GM23248 (cell line): Measurements from ENCODE around the gene SPATA7. TPM values are rescaled to one million over a fixed set of nuclear protein-coding genes. Genes with fewer than 3 reads are reported as not detected.

Experiments
- DNase-seq: peaks from one replicate; pipeline ENCODE4 v3.0.0-alpha.2; 2015
- H2AFZ ChIP-seq: fragments of 200-600 bp; sonication (generic); 2 replicates; pipeline ENCODE4 v1.6.1; 2016; ENCODE audit warnings: antibody characterized with exemption
- H3F3A ChIP-seq: fragments of 200-600 bp; sonication (generic); 2 replicates; pipeline ENCODE4 v1.6.1; 2016; ENCODE audit warnings: mild to moderate bottlenecking, antibody characterized with exemption, mixed run types; ENCODE audit not compliant: insufficient read depth
- H3K27ac ChIP-seq: fragments of 200-600 bp; sonication (generic); 2 replicates; pipeline ENCODE4 v1.5.1; 2016; ENCODE audit warnings: mild to moderate bottlenecking
- H3K27me3 ChIP-seq: fragments of 200-600 bp; sonication (generic); replicated peaks from 2 replicates; pipeline ENCODE4 v1.6.1; 2016; ENCODE audit warnings: mild to moderate bottlenecking; ENCODE audit not compliant: insufficient read depth
- H3K36me3 ChIP-seq: fragments of 200-600 bp; sonication (generic); 2 replicates; pipeline ENCODE4 v1.6.1; 2016; ENCODE audit warnings: low read depth, mild to moderate bottlenecking
- H3K4me1 ChIP-seq: fragments of 200-600 bp; sonication (generic); 2 replicates; pipeline ENCODE4 v1.6.1; 2016; ENCODE audit warnings: mild to moderate bottlenecking; ENCODE audit not compliant: insufficient read depth
- H3K4me2 ChIP-seq: fragments of 200-600 bp; sonication (generic); one replicate; pipeline ENCODE4 v1.6.1; 2016; ENCODE audit warnings: mild to moderate bottlenecking; ENCODE audit not compliant: unreplicated experiment
- H3K4me3 ChIP-seq: fragments of 200-600 bp; sonication (generic); 2 replicates; pipeline ENCODE4 v1.5.1; 2016; ENCODE audit warnings: mild to moderate bottlenecking
- H3K79me2 ChIP-seq: fragments of 200-600 bp; sonication (generic); 2 replicates; pipeline ENCODE4 v1.6.1; 2016; ENCODE audit warnings: mild to moderate bottlenecking; ENCODE audit not compliant: insufficient read depth
- H3K9ac ChIP-seq: fragments of 200-600 bp; sonication (generic); 2 replicates; pipeline ENCODE4 v1.6.1; 2016; ENCODE audit warnings: mild to moderate bottlenecking
- H3K9me2 ChIP-seq: fragments of 200-600 bp; sonication (generic); 2 replicates; pipeline ENCODE4 v1.6.1; 2016; ENCODE audit warnings: mixed run types, mild to moderate bottlenecking, moderate library complexity; ENCODE audit not compliant: insufficient read depth
- H3K9me3 ChIP-seq: fragments of 200-600 bp; sonication (generic); one replicate; pipeline ENCODE4 v1.6.1; 2017; ENCODE audit warnings: low read depth
- H4K20me1 ChIP-seq: fragments of 200-600 bp; sonication (generic); 2 replicates; pipeline ENCODE4 v1.6.0; 2016; ENCODE audit not compliant: insufficient read depth
- EZH2 ChIP-seq: fragments of 200-600 bp; sonication (generic); IDR thresholded peaks from 2 replicates; pipeline ENCODE4 v1.6.1; 2018; ENCODE audit warnings: antibody characterized with exemption, mild to moderate bottlenecking; ENCODE audit not compliant: insufficient read depth, poor library complexity, severe bottlenecking
- EZH2phosphoT487 ChIP-seq: fragments of 200-600 bp; sonication (generic); IDR thresholded peaks from 2 replicates; pipeline ENCODE4 v1.6.1; 2018; ENCODE audit warnings: antibody characterized with exemption, moderate library complexity, mild to moderate bottlenecking, low read depth; ENCODE audit not compliant: insufficient read depth
- WGBS, 2 experiments: methylation state at CpG; one replicate each; pipeline ENCODE4 v1.1.6; 2015 to 2017; ENCODE audit warnings: low lambda C conversion rate in 2 of 2, low coverage in 1 of 2; ENCODE audit errors: missing lambda C conversion rate in 2 of 2; 5-methylcytosine and 5-hydroxymethylcytosine counted together
- in situ Hi-C: fragments of 300-500 bp; cut with MboI; formaldehyde crosslinking; loops from 2 replicates; pipeline ENCODE4 v1.15.0; 2020
- polyA plus RNA-seq: library from polyadenylated mRNA; unstranded; fragments of >200 nt; fragmentation: Nextera tagmentation; extraction: Ambion mirVana; gene quantifications from 2 replicates; pipeline ENCODE4 v1.2.1, GENCODE V29; 2016
- total RNA-seq: library from RNA; depleted of rRNA; stranded (reverse); fragments of >200 nt; shearing (Covaris generic); gene quantifications from 2 replicates; pipeline ENCODE4 v1.2.3, GENCODE V29; 2014

SPATA7 gene
- total and polyA plus RNA-seq, 2 experiments from 2014 or later, result 5.9 to 9.8 TPM

GRCh38 chr14:88422047-88422446 is 36.6 kb downstream of the SPATA7 start:
- H3K9ac ChIP-seq, result no peak overlapping the region
- in situ Hi-C loops, result no loop called here

DNA sequence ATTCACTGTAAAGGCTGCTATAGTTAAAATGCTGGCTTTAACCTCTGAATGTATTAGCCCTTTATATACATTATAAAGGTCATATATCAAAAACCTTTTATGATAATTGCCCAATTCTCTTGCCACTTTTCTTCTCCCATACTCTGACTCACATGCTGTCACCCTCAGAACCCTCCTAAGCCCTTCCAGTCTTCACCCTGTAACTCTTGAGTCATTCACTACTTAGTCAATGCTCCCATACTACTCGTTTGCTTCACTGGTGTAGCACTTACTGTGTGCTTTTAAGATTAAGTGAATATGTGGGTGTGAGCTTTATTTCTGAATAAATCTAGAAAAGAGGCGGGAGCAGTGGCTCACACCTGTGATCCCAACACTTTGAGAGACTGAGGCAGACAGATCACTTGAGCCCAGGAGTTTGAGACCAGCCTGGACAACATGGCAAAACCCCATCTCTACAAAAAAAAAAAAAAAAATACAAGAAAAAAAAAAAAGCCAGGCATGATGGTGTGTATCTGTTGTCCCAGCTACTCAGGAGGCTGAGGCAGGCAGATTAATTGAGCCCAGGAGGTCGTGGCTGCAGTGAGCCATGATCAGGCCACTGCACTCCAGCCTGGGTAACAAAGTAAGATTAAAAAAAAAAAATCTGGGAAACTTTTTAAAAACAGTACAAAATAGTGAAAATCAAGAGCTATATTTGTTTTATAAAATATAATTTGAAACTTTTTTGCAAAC is 37.6 kb downstream of the SPATA7 start:
- in situ Hi-C loops, result no loop called here
- H3K27ac ChIP-seq, result peak overlapping the region; percentile 55
- no peak overlapping the region for H2AFZ ChIP-seq
- no peaks in the 10 kb centered on the region for H3K27me3 ChIP-seq
- DNase-seq, result peak; percentile 94
- no peaks in the 10 kb centered on the region for H4K20me1 ChIP-seq
- peaks cover 6% of the 10 kb centered on the region for H3K36me3 ChIP-seq
- TF ChIP-seq EZH2phosphoT487 (no peak), EZH2 (no peak)
- peaks cover 24% of the 10 kb centered on the region for H3F3A ChIP-seq
- no peak overlapping the region for H3K4me3 ChIP-seq
- H3K4me2 ChIP-seq, result peak overlapping the region; percentile 24
- 9 to 12% methylated on average over 3 of the region's 3 CpGs for WGBS, 2 experiments
- H3K9ac ChIP-seq, result no peak overlapping the region
- H3K9me2 ChIP-seq, result no peaks in the 10 kb centered on the region
- no peaks in the 10 kb centered on the region for H3K79me2 ChIP-seq
- H3K9me3 ChIP-seq, result no peaks in the 10 kb centered on the region
- peaks cover 29% of the 10 kb centered on the region for H3K4me1 ChIP-seq

More at GRCh38 chr14:88422047-88422446, 36.6 kb downstream of the SPATA7 start:
- TF ChIP-seq EZH2 (no peak), EZH2phosphoT487 (no peak)
- Histone ChIP-seq H2AFZ (no peak overlapping the region), H3K4me3 (no peak overlapping the region), H3K9me2 (no peaks in the 10 kb centered on the region), H3K9me3 (no peaks in the 10 kb centered on the region), H3K27me3 (no peaks in the 10 kb centered on the region), H3K4me2 (no peak overlapping the region), H3K36me3 (peaks cover 15% of the 10 kb centered on the region), H3F3A (peaks cover 24% of the 10 kb centered on the region), H3K79me2 (no peaks in the 10 kb centered on the region), H4K20me1 (no peaks in the 10 kb centered on the region), H3K4me1 (peaks cover 29% of the 10 kb centered on the region), H3K27ac (no peak overlapping the region)
- peak; percentile 17 for DNase-seq

DNA sequence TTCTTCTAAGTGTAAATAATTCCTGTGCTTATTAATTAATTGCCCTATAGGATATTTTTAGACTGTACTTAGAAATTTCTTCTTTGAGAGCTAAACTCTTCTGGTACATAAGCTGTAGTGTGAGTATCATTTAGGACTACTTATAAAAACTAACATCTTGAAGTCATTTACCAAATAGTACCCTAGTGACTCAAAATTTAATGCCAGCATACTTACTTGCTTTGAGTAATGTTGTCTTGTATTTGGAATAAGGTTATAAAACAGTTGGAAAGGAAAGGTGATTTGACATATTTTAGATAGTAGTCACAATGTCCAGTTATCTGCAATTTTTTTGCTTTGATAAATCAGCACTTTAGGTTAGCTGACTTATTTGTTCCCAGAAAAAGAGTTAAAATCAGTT is 39.1 kb downstream of the SPATA7 start:
- Histone ChIP-seq H3K9me3 (no peaks in the 10 kb centered on the region), H3K27ac (no peak overlapping the region; the same call in 1 of the 2 replicates), H3K4me3 (peak overlapping the region; percentile 20; the same call in 1 of the 2 replicates), H3K9ac (no peak overlapping the region), H4K20me1 (no peaks in the 10 kb centered on the region), H3K27me3 (no peaks in the 10 kb centered on the region), H3K4me2 (peak overlapping the region; percentile 21), H3K9me2 (no peaks in the 10 kb centered on the region), H3K4me1 (peaks cover 29% of the 10 kb centered on the region), H3F3A (peaks cover 24% of the 10 kb centered on the region), H3K36me3 (no peaks in the 10 kb centered on the region), H3K79me2 (no peaks in the 10 kb centered on the region), H2AFZ (no peak overlapping the region)
- in situ Hi-C loops, result no loop called here
- TF ChIP-seq EZH2 (no peak), EZH2phosphoT487 (no peak)
- DNase-seq, result peak; percentile 69

DNA sequence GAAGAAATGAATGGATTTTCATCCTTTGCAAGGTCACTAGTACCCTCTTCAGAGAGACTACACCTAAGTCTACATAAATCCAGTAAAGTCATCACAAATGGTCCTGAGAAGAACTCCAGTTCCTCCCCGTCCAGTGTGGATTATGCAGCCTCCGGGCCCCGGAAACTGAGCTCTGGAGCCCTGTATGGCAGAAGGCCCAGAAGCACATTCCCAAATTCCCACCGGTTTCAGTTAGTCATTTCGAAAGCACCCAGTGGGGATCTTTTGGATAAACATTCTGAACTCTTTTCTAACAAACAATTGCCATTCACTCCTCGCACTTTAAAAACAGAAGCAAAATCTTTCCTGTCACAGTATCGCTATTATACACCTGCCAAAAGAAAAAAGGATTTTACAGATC is 40.8 kb downstream of the SPATA7 start:
- no peaks in the 10 kb centered on the region for H3K79me2 ChIP-seq
- TF ChIP-seq EZH2phosphoT487 (no peak), EZH2 (no peak)
- no peak overlapping the region for H3K4me2 ChIP-seq
- no peak overlapping the region for H3K27ac ChIP-seq
- in situ Hi-C loops, result no loop called here
- no peak overlapping the region for H2AFZ ChIP-seq
- DNase-seq, result no peak
- WGBS, 2 experiments, result 92 to 93% methylated on average over 7 of the region's 7 CpGs
- H3K9ac ChIP-seq, result no peak overlapping the region
- no peaks in the 10 kb centered on the region for H3K9me3 ChIP-seq
- peaks cover 24% of the 10 kb centered on the region for H3F3A ChIP-seq
- no peaks in the 10 kb centered on the region for H3K27me3 ChIP-seq
- no peak overlapping the region for H3K4me3 ChIP-seq
- no peaks in the 10 kb centered on the region for H3K9me2 ChIP-seq
- H4K20me1 ChIP-seq, result no peaks in the 10 kb centered on the region
- peaks cover 29% of the 10 kb centered on the region for H3K4me1 ChIP-seq
- H3K36me3 ChIP-seq, result peaks cover 1% of the 10 kb centered on the region; the same call in 1 of the 2 replicates

GRCh38 chr14:88430976-88431375 is 45.5 kb downstream of the SPATA7 start:
- WGBS, 2 experiments, result 93 to 94% methylated on average over 2 of the region's 2 CpGs
- TF ChIP-seq EZH2phosphoT487, result no peak
- no peaks in the 10 kb centered on the region for H3K9me3 ChIP-seq
- no peaks in the 10 kb centered on the region for H3K4me1 ChIP-seq
- no peaks in the 10 kb centered on the region for H3K79me2 ChIP-seq
- no peak overlapping the region for H2AFZ ChIP-seq
- H3K9ac ChIP-seq, result no peak overlapping the region
- peaks cover 12% of the 10 kb centered on the region for H3K36me3 ChIP-seq
- no peak overlapping the region for H3K4me2 ChIP-seq
- DNase-seq, result no peak
- no peaks in the 10 kb centered on the region for H3K9me2 ChIP-seq
- no peaks in the 10 kb centered on the region for H3K27me3 ChIP-seq
- in situ Hi-C loops, result no loop called here
- no peak overlapping the region for H3K27ac ChIP-seq
- no peaks in the 10 kb centered on the region for H4K20me1 ChIP-seq
- no peaks in the 10 kb centered on the region for H3F3A ChIP-seq
- H3K4me3 ChIP-seq, result no peak overlapping the region
